ENCODE measurements around the gene IMPDH1. TPM values are rescaled to one million over a fixed set of nuclear protein-coding genes. Genes with fewer than 3 reads are reported as not detected.

Gene IMPDH1
- total and polyA plus RNA-seq, 9 of the 15 experiments (the other 6 are each of a cell fraction or from before 2014, with no cell fraction given) = 0.80 to 118 (median 64.3) TPM

- TF ChIP-seq TAF15 (IDR thresholded peaks at IDR 0.05; ENCODE audit: low read depth, low read length) = no peak
- no peak for TF ChIP-seq SRSF1 (IDR thresholded peaks at IDR 0.05; ENCODE audit: low read depth, low read length)
- no peak for TF ChIP-seq HEY1 (CRISPR knock-in tag; IDR thresholded peaks at IDR 0.05; ENCODE audit: borderline replicate concordance)
- no peak for TF ChIP-seq ETV1 (tag; conservative IDR thresholded peaks at IDR 0.05; ENCODE audit: low read depth)
- TF ChIP-seq ZBED1 (IDR thresholded peaks at IDR 0.05) = no peak
- TF ChIP-seq CHD7 (IDR thresholded peaks at IDR 0.05; ENCODE audit: low read depth, low read length) = no peak
- TF ChIP-seq CC2D1A (IDR thresholded peaks at IDR 0.05) = no peak
- no peak for TF ChIP-seq SRF (CRISPR knock-in tag; IDR thresholded peaks at IDR 0.05)
- no peak for TF ChIP-seq SPI1 (IDR thresholded peaks at IDR 0.05; ENCODE audit: borderline replicate concordance, low read depth, low read length)
- TF ChIP-seq TEAD4 (IDR thresholded peaks at IDR 0.05; ENCODE audit: low read length) = no peak
- TF ChIP-seq TEAD4 (CRISPR knock-in tag; IDR thresholded peaks at IDR 0.05; ENCODE audit: borderline replicate concordance) = no peak
- TF ChIP-seq ZNF79 (CRISPR knock-in tag; IDR thresholded peaks at IDR 0.05; ENCODE audit: low read depth) = no peak
- no peak for TF ChIP-seq CSDE1 (IDR thresholded peaks at IDR 0.05)
- TF ChIP-seq E4F1 (CRISPR knock-in tag; IDR thresholded peaks at IDR 0.05; ENCODE audit: borderline replicate concordance) = no peak
These were observed 49.7 kb upstream of the IMPDH1 start (continued) for GRCh38 chr7:128459394-128459878.
